H1 (cell line): Measurements from ENCODE around the gene SLC5A7. TPM values are rescaled to one million over a fixed set of nuclear protein-coding genes. Genes with fewer than 3 reads are reported as not detected.

Experiments used
- CTCF ChIA-PET: fragments of 300-600 bp; sonication (Branson Sonifier 250); formaldehyde crosslinking; loops from one replicate; lab custom pipeline; 2021; ENCODE audit not compliant: partially characterized antibody; lab: Charles Lee
- POLR2A ChIA-PET: fragments of 300-600 bp; sonication (Branson Sonifier 250); formaldehyde crosslinking; loops from one replicate; lab custom pipeline; 2021; ENCODE audit warnings: inconsistent platforms; ENCODE audit not compliant: partially characterized antibody; lab: Charles Lee
- DNase-seq, 2 experiments: peaks; one replicate each; pipeline versions ENCODE4 v3.0.0 to v3.0.0-alpha.2; 2010 to 2022; ENCODE audit warnings: low spot score in 2 of 2, low read depth in 1 of 2, mixed read lengths in 1 of 2
- FAIRE-seq: peaks from 2 replicates; lab custom pipeline; 2011; peaks lifted over from hg19 to GRCh38; lab: Jason Lieb, UNC
- H2AFZ ChIP-seq: 2 replicates; pipeline ENCODE4 v1.8.1; 2012; ENCODE audit warnings: low read length, inconsistent platforms
- H2AK5ac ChIP-seq: 2 replicates; pipeline ENCODE4 v1.6.1; 2013; ENCODE audit warnings: low read depth, low read length
- H2BK120ac ChIP-seq: replicated peaks from 2 replicates; pipeline ENCODE3; 2013; ENCODE audit warnings: low read depth, low read length, inconsistent platforms
- H2BK12ac ChIP-seq: 2 replicates; pipeline ENCODE4 v1.6.1; 2013; ENCODE audit warnings: low read depth, low read length
- H2BK15ac ChIP-seq: 2 replicates; pipeline ENCODE4 v1.6.1; 2013; ENCODE audit warnings: low read length
- H2BK20ac ChIP-seq: 2 replicates; pipeline ENCODE4 v1.6.1; 2013; ENCODE audit warnings: low read length
- H2BK5ac ChIP-seq: 2 replicates; pipeline ENCODE4 v1.6.1; 2013; ENCODE audit warnings: low read depth, low read length
- H3K14ac ChIP-seq: 2 replicates; pipeline ENCODE4 v1.6.1; 2013; ENCODE audit warnings: inconsistent platforms; ENCODE audit not compliant: insufficient read length
- H3K18ac ChIP-seq: 2 replicates; pipeline ENCODE4 v1.6.1; 2013; ENCODE audit warnings: low read length; ENCODE audit errors: extremely low read depth
- H3K23ac ChIP-seq: 2 replicates; pipeline ENCODE4 v1.6.1; 2013; ENCODE audit warnings: inconsistent platforms; ENCODE audit not compliant: insufficient read length
- H3K23me2 ChIP-seq: 2 replicates; pipeline ENCODE4 v1.6.1; 2013; ENCODE audit warnings: low read depth, low read length
- H3K27ac ChIP-seq: 2 replicates; pipeline ENCODE4 v1.6.1; 2011; ENCODE audit warnings: low read depth, low read length, inconsistent platforms
- H3K27me3 ChIP-seq, 4 experiments: replicated peaks in 1 of 4; 1 replicate in 1 of 4; 2 replicates in 3 of 4; pipeline versions ENCODE4 v1.6.1 to v1.8.1; 2011 to 2013; ENCODE audit warnings: low read length in 3 of 4, mild to moderate bottlenecking in 3 of 4, inconsistent platforms in 2 of 4, mixed read lengths in 2 of 4, moderate library complexity in 1 of 4; ENCODE audit not compliant: control insufficient read depth in 3 of 4, insufficient read depth in 3 of 4; ENCODE audit errors: extremely low read depth in 1 of 4
- H3K36me3 ChIP-seq, 4 experiments: 2 replicates each; pipeline versions ENCODE4 v1.6.1 to v1.8.1; 2011 to 2013; ENCODE audit warnings: mild to moderate bottlenecking in 4 of 4, low read length in 3 of 4, moderate library complexity in 2 of 4, control low read depth in 1 of 4, inconsistent platforms in 1 of 4; ENCODE audit not compliant: insufficient read depth in 4 of 4, control insufficient read depth in 2 of 4
- H3K4ac ChIP-seq: replicated peaks from 2 replicates; pipeline ENCODE3; 2013; ENCODE audit warnings: low read length, low read depth, mixed read lengths, inconsistent platforms; ENCODE audit not compliant: insufficient read length
- H3K4me1 ChIP-seq, 4 experiments: replicated peaks in 1 of 4; 1 replicate in 1 of 4; 2 replicates in 3 of 4; pipeline versions ENCODE4 v1.6.1 to v1.8.1; 2011 to 2013; ENCODE audit warnings: low read length in 3 of 4, inconsistent platforms in 2 of 4, mixed read lengths in 1 of 4; ENCODE audit not compliant: insufficient read depth in 4 of 4, control insufficient read depth in 3 of 4
- H3K4me2 ChIP-seq, 2 experiments: 2 replicates each; pipeline versions ENCODE4 v1.6.1 to v1.8.1; 2011 to 2013; ENCODE audit warnings: low read depth in 2 of 2, low read length in 2 of 2, control low read depth in 1 of 2, inconsistent platforms in 1 of 2, mild to moderate bottlenecking in 1 of 2; ENCODE audit not compliant: insufficient read depth in 1 of 2
- H3K4me3 ChIP-seq, 4 experiments: fragments of 200-600, 300-600 bp in 1 of 4; sonication (generic), shearing (Covaris generic), sonication (Bioruptor Twin) in 1 of 4; 2 replicates each; pipeline versions ENCODE4 v1.5.1 to v1.8.1; 2011 to 2016; ENCODE audit warnings: low read length in 4 of 4, low read depth in 3 of 4, control low read depth in 2 of 4, inconsistent platforms in 2 of 4, mild to moderate bottlenecking in 2 of 4, mixed read lengths in 1 of 4, moderate library complexity in 1 of 4; ENCODE audit not compliant: insufficient read depth in 2 of 4; ENCODE audit errors: extremely low read depth in 1 of 4
- H3K56ac ChIP-seq: replicated peaks from 2 replicates; pipeline ENCODE3; 2013; ENCODE audit warnings: low read depth, mild to moderate bottlenecking, mixed read lengths, low read length, inconsistent platforms; ENCODE audit not compliant: insufficient read length
- H3K79me1 ChIP-seq: 2 replicates; pipeline ENCODE4 v1.6.1; 2013; ENCODE audit warnings: low read depth, low read length, control low read depth
- H3K79me2 ChIP-seq, 2 experiments: 2 replicates each; pipeline versions ENCODE4 v1.6.1 to v1.8.1; 2012 to 2013; ENCODE audit warnings: low read length in 2 of 2, mild to moderate bottlenecking in 2 of 2, inconsistent platforms in 1 of 2; ENCODE audit not compliant: insufficient read depth in 2 of 2, control insufficient read depth in 1 of 2
- H3K9ac ChIP-seq, 4 experiments: replicated peaks in 1 of 4; 1 replicate in 1 of 4; 2 replicates in 3 of 4; pipeline versions ENCODE4 v1.6.1 to v1.8.1; 2011 to 2013; ENCODE audit warnings: low read depth in 3 of 4, low read length in 3 of 4, control low read depth in 2 of 4, mild to moderate bottlenecking in 2 of 4, moderate library complexity in 2 of 4, inconsistent platforms in 1 of 4; ENCODE audit errors: extremely low read depth in 1 of 4
- H3K9me3 ChIP-seq, 2 experiments: 2 replicates each; pipeline versions ENCODE4 v1.6.1 to v1.8.1; 2012 to 2013; ENCODE audit warnings: mild to moderate bottlenecking in 2 of 2, moderate library complexity in 2 of 2, control low read depth in 1 of 2, inconsistent platforms in 1 of 2, low read depth in 1 of 2, low read length in 1 of 2, mixed read lengths in 1 of 2; ENCODE audit not compliant: insufficient read depth in 2 of 2
- H4K20me1 ChIP-seq, 2 experiments: replicated peaks in 1 of 2; 2 replicates each; pipeline versions ENCODE3 to v1.8.1; 2011 to 2013; ENCODE audit warnings: inconsistent platforms in 2 of 2, low read length in 2 of 2, mild to moderate bottlenecking in 1 of 2; ENCODE audit not compliant: insufficient read depth in 2 of 2, control insufficient read depth in 1 of 2
- H4K5ac ChIP-seq: 2 replicates; pipeline ENCODE4 v1.6.1; 2013; ENCODE audit warnings: low read length, low read depth, mixed read lengths, inconsistent platforms; ENCODE audit not compliant: insufficient read length
- H4K8ac ChIP-seq: 2 replicates; pipeline ENCODE4 v1.8.0; 2013; ENCODE audit warnings: mild to moderate bottlenecking, moderate library complexity, low read length, inconsistent platforms; ENCODE audit not compliant: insufficient read depth; ENCODE audit errors: extremely low read depth
- H4K91ac ChIP-seq: replicated peaks from 2 replicates; pipeline ENCODE3; 2013; ENCODE audit warnings: low read length, mixed read lengths, inconsistent platforms; ENCODE audit not compliant: insufficient read length
- ATF3 ChIP-seq: IDR thresholded peaks from 2 replicates; pipeline ENCODE4 v1.6.1; 2011; ENCODE audit warnings: low read depth, mild to moderate bottlenecking, low read length; ENCODE audit not compliant: insufficient read depth
- BRCA1 ChIP-seq: IDR thresholded peaks from 2 replicates; pipeline ENCODE4 v1.6.1; 2012; ENCODE audit warnings: low read depth, low read length, improper control_type of control experiment
- CEBPB ChIP-seq: IDR thresholded peaks from 2 replicates; pipeline ENCODE4 v1.6.1; 2012; ENCODE audit warnings: low read depth, low read length
- CHD1 ChIP-seq: IDR thresholded peaks from 2 replicates; pipeline ENCODE4 v1.6.1; 2012; ENCODE audit warnings: low read depth, low read length, improper control_type of control experiment
- EZH2 ChIP-seq: fragments of 200-600 bp; sonication (generic); IDR thresholded peaks from 2 replicates; pipeline ENCODE4 v1.7.1; 2012; ENCODE audit warnings: low read depth, mild to moderate bottlenecking, moderate library complexity, low read length, inconsistent platforms; ENCODE audit not compliant: severe bottlenecking
- HDAC2 ChIP-seq, 2 experiments: fragments of 300-600 bp in 1 of 2; sonication (generic) in 1 of 2; IDR thresholded peaks; 2 replicates each; pipeline ENCODE4 v1.6.1; 2011 to 2012; ENCODE audit warnings: low read depth in 2 of 2, low read length in 2 of 2, mild to moderate bottlenecking in 2 of 2, moderate library complexity in 2 of 2, borderline replicate concordance in 1 of 2, inconsistent platforms in 1 of 2
- KDM1A ChIP-seq: fragments of 200-600, 300-600 bp; sonication (generic); IDR thresholded peaks from 2 replicates; pipeline ENCODE4 v1.7.1; 2016; ENCODE audit warnings: mild to moderate bottlenecking, low read length, borderline replicate concordance
- NRF1 ChIP-seq: IDR thresholded peaks from 2 replicates; pipeline ENCODE4 v1.6.1; 2011; ENCODE audit warnings: mild to moderate bottlenecking, low read depth, low read length, improper control_type of control experiment
- POLR2A ChIP-seq, 2 experiments: IDR thresholded peaks; 1 replicate in 1 of 2; 2 replicates in 1 of 2; pipeline ENCODE4 v1.6.1; 2011; ENCODE audit warnings: low read depth in 2 of 2, low read length in 2 of 2, mild to moderate bottlenecking in 2 of 2; ENCODE audit errors: control extremely low read depth in 1 of 2
- RAD21 ChIP-seq, 2 experiments: IDR thresholded peaks in 1 of 2; conservative IDR thresholded peaks in 1 of 2; 2 replicates each; pipeline ENCODE4 v1.6.1; 2011; ENCODE audit warnings: low read depth in 2 of 2, low read length in 2 of 2, improper control_type of control experiment in 1 of 2, inconsistent platforms in 1 of 2, mild to moderate bottlenecking in 1 of 2, moderate library complexity in 1 of 2
- RFX5 ChIP-seq: IDR thresholded peaks from 2 replicates; pipeline ENCODE4 v1.6.1; 2011; ENCODE audit warnings: low read depth, low read length, improper control_type of control experiment, borderline replicate concordance
- SIRT6 ChIP-seq: IDR thresholded peaks from one replicate; pipeline ENCODE4 v1.7.1; 2012; ENCODE audit warnings: low read length, inconsistent platforms
- TBP ChIP-seq: IDR thresholded peaks from 2 replicates; pipeline ENCODE4 v1.6.1; 2011; ENCODE audit warnings: low read depth, low read length, improper control_type of control experiment
- TCF12 ChIP-seq: IDR thresholded peaks from 2 replicates; pipeline ENCODE4 v1.6.1; 2011; ENCODE audit warnings: low read depth, mild to moderate bottlenecking, low read length
- TEAD4 ChIP-seq: IDR thresholded peaks from 2 replicates; pipeline ENCODE4 v1.6.1; 2012; ENCODE audit warnings: low read depth, low read length, inconsistent platforms, mixed read lengths
- WGBS, 2 experiments: shearing (Covaris generic) in 1 of 2; methylation state at CpG; one replicate each; pipeline versions ENCODE4 v1.1.6 to v1.1.7; 2013 to 2015; ENCODE audit warnings: low lambda C conversion rate in 2 of 2, mixed read lengths in 2 of 2, inconsistent platforms in 1 of 2, low coverage in 1 of 2, missing lambda C conversion rate in 1 of 2; ENCODE audit not compliant: insufficient replicate concordance in 2 of 2, insufficient coverage in 1 of 2, insufficient read length in 1 of 2; ENCODE audit errors: extremely low coverage in 1 of 2, missing lambda C conversion rate in 1 of 2; 5-methylcytosine and 5-hydroxymethylcytosine counted together
- polyA plus RNA-seq, 7 experiments: library from polyadenylated mRNA; depleted of rRNA in 3 of 7; stranded (reverse) in 5 of 7; unstranded in 2 of 7; fragments of >200 nt in 5 of 7; fragments of 200-250 nt in 2 of 7; gene quantifications; 1 replicate in 5 of 7; 2 replicates in 1 of 7; 4 replicates in 1 of 7; pipeline versions ENCODE4 v1.2.1 to v1.2.3, GENCODE V29; 2011 to 2013; ENCODE audit warnings: missing spikeins in 2 of 7, mixed read lengths in 2 of 7
- total RNA-seq: library from RNA; stranded (reverse); fragmentation: NEBNext Ultra II Directional; extraction: Animal tissue kit (Norgen Biotek cat#: 25700); gene quantifications from 2 replicates; pipeline ENCODE4 v1.2.1, GENCODE V29; 2021

Gene SLC5A7
- total and polyA plus RNA-seq, 2 of the 8 experiments (the other 6 are each of a cell fraction or from before 2014, with no cell fraction given) = 0.15 to 0.30 TPM

DNA sequence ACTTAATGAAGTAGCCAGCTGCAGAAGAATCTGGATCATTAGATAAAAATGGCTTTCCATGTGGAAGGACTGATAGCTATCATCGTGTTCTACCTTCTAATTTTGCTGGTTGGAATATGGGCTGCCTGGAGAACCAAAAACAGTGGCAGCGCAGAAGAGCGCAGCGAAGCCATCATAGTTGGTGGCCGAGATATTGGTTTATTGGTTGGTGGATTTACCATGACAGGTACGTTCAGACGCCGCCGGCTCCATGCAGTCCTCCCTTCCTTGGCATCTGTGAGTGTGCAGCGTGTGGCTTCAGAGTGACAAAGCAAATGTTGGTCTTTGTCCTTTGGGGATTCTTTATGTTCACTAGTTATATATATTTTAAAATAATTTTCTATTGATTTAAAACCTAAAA is 1.8 kb downstream of the SLC5A7 start:
- H3K27me3 ChIP-seq = peaks cover 0 to 20% (median 11%) of the 10 kb centered on the region in 4 experiments; a peak in 6 of 7 replicates
- H3K23me2 ChIP-seq = peaks cover 3% of the 10 kb centered on the region; the same call in 1 of the 2 replicates
- no peak overlapping the region for H3K4ac ChIP-seq
- H2AK5ac ChIP-seq = no peak overlapping the region
- H2AFZ ChIP-seq = no peak overlapping the region
- H2BK15ac ChIP-seq = no peak overlapping the region
- DNase-seq (no peak), FAIRE-seq (no peak)
- no peak overlapping the region for H3K9ac ChIP-seq
- H3K18ac ChIP-seq = no peak overlapping the region
- no peak overlapping the region for H2BK120ac ChIP-seq
- CTCF ChIA-PET = no interaction called here
- POLR2A ChIA-PET = no interaction called here
- no peaks in the 10 kb centered on the region for H3K36me3 ChIP-seq
- H3K4me2 ChIP-seq = no peak overlapping the region
- H3K4me3 ChIP-seq = no peak overlapping the region
- no peak overlapping the region for H2BK5ac ChIP-seq
- no peak overlapping the region for H4K5ac ChIP-seq
- H4K91ac ChIP-seq = no peak overlapping the region
- 85% methylated on average over 10 of the region's 10 CpGs; no CpG with 5 or more reads in 1 of the 2 experiments for WGBS, 2 experiments
- H3K4me1 ChIP-seq = no peaks in the 10 kb centered on the region
- no peaks in the 10 kb centered on the region for H3K79me1 ChIP-seq
- no peak overlapping the region for H3K23ac ChIP-seq
- no peaks in the 10 kb centered on the region for H3K79me2 ChIP-seq
- H4K8ac ChIP-seq = no peak overlapping the region
- H3K56ac ChIP-seq = no peak overlapping the region
- H3K9me3 ChIP-seq = no peaks in the 10 kb centered on the region
- H3K14ac ChIP-seq = no peak overlapping the region
- H3K27ac ChIP-seq = no peak overlapping the region
- H4K20me1 ChIP-seq = no peaks in the 10 kb centered on the region
- H2BK20ac ChIP-seq = no peak overlapping the region
- no peak overlapping the region for H2BK12ac ChIP-seq
- TF ChIP-seq NRF1 (no peak), POLR2A (IDR thresholded peaks at IDR 0.05; ENCODE audit: control extremely low read depth in 1 of 2, low read depth in 2 of 2, low read length in 2 of 2) (no peak), SIRT6 (no peak), BRCA1 (no peak), RFX5 (no peak), TCF12 (no peak), TEAD4 (no peak), HDAC2 (IDR thresholded peaks at IDR 0.05; ENCODE audit: borderline replicate concordance in 1 of 2, low read depth in 2 of 2, low read length in 2 of 2) (no peak), CHD1 (no peak), EZH2 (no peak), KDM1A (no peak), CEBPB (no peak), TBP (no peak), RAD21 (IDR thresholded peaks at IDR 0.05 in 1 of 2, conservative IDR thresholded peaks at IDR 0.05 in 1 of 2; ENCODE audit: low read depth in 2 of 2, low read length in 2 of 2) (no peak), ATF3 (no peak)
